ENCODE measurements around the gene FPGS.

DNA sequence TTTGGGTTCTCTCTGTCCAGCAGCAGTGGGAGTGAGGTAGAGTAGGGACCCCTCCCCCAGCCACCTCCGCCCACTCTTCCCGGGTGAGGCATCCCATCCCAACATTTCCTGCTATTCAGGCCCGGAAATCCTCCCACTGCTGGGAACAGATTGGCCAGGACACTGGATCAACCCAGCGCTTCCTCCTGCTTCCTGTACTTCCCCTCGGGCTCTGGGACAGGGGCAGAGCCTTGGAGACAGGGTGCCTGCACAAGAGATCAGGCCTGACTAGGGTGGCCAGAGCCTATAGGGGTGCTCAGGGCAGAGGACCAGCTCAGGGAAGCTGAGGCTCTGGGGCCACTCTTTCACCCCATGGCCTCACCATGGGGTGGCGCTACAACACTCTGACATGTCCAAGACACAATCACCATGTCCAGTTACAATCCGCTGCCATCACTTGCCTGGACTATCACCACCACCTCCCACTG lies 38.7 kb upstream of the FPGS start:
- TF ChIP-seq, protein P1, sequence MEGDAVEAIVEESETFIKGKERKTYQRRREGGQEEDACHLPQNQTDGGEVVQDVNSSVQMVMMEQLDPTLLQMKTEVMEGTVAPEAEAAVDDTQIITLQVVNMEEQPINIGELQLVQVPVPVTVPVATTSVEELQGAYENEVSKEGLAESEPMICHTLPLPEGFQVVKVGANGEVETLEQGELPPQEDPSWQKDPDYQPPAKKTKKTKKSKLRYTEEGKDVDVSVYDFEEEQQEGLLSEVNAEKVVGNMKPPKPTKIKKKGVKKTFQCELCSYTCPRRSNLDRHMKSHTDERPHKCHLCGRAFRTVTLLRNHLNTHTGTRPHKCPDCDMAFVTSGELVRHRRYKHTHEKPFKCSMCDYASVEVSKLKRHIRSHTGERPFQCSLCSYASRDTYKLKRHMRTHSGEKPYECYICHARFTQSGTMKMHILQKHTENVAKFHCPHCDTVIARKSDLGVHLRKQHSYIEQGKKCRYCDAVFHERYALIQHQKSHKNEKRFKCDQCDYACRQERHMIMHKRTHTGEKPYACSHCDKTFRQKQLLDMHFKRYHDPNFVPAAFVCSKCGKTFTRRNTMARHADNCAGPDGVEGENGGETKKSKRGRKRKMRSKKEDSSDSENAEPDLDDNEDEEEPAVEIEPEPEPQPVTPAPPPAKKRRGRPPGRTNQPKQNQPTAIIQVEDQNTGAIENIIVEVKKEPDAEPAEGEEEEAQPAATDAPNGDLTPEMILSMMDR (IDR thresholded peaks at IDR 0.05), result 0 out of 2 replicates have a peak, but pooled peaks have one; percentile 37
- no peak for TF ChIP-seq ZBTB21 (CRISPR knock-in tag; IDR thresholded peaks at IDR 0.05; ENCODE audit: borderline replicate concordance)
- TF ChIP-seq, protein P2, sequence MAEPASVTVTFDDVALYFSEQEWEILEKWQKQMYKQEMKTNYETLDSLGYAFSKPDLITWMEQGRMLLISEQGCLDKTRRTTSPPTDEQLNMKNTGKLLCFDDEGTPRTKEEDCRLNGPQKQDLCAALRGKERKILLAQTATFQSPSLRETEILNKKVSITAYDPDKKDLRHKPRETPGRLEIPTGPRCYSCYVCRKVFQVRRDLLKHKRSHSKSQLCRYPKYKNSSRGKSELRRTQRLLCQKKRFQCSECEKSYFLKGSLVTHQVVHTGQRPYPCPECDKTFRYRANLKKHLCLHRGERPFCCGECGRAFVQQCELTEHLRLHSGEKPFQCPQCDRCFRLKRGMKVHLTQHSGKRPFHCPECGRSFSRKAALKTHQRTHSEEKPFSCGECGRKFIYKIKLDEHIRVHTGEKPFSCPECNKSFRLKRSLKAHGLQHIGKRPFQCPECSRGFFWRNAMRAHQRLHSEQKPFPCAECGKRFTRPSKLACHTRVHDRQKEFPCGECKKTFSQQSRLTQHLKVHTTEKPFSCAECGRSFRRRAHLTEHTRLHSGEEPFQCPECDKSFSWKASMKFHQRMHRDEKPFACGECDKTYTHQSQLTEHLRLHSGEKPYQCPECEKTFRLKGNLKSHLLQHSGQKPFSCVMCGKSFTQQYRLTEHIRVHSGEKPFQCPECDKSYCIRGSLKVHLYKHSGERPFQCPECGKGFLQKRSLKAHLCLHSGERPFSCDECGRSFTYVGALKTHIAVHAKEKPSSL (CRISPR knock-in tag; conservative IDR thresholded peaks at IDR 0.05), result no peak

All from WTC11 (cell line).